T-helper 1 cell treated with Interleukin-12 subunit alpha and Interleukin-12 subunit beta and Interleukin-4 antibody, amounts not matched to agents 30 μg/mL and 1 μg/mL, for 36 hours (primary cell): ENCODE data around the gene DIP2C.

Source experiments
- H3K27ac Mint-ChIP-seq: one replicate; pipeline ENCODE4 v1.8.0; 2021; ENCODE audit warnings: mild to moderate bottlenecking, mixed read lengths
- H3K27me3 Mint-ChIP-seq: one replicate; pipeline ENCODE4 v1.8.0; 2021; ENCODE audit warnings: low read depth, mixed read lengths
- H3K36me3 Mint-ChIP-seq: one replicate; pipeline ENCODE4 v1.8.0; 2021; ENCODE audit warnings: low read depth, mixed read lengths
- H3K4me1 Mint-ChIP-seq: one replicate; pipeline ENCODE4 v1.8.0; 2021; ENCODE audit warnings: low read depth, mixed read lengths
- H3K4me3 Mint-ChIP-seq: one replicate; pipeline ENCODE4 v1.8.0; 2021; ENCODE audit warnings: mild to moderate bottlenecking, moderate library complexity, mixed read lengths
- H3K9me3 Mint-ChIP-seq: one replicate; pipeline ENCODE4 v1.8.0; 2021; ENCODE audit warnings: mixed read lengths

DIP2C gene

DNA sequence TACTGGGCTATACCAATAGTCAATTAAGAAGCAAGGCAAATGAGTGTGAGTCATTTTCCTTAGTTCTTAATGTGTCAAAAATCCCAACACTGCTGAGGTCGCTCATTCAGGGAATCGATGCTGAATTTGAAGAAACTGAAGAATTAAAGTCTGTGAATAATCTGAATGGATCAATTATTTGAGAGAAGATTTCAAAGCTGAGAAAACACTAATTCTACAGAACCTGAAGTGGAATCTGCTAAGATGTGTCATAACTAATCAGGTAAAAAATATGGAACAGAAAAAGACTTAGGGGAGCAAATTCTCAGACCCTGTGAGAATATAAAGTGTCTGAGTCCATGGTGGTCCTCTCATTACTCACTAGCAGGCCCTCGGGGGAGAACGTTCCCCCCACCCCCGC is 125.6 kb downstream of the DIP2C start:
- H3K9me3 Mint-ChIP-seq, result peaks cover 16% of the 10 kb centered on the region
- H3K4me3 Mint-ChIP-seq, result no peak overlapping the region
- no peaks in the 10 kb centered on the region for H3K4me1 Mint-ChIP-seq
- H3K27ac Mint-ChIP-seq, result no peak overlapping the region
- H3K27me3 Mint-ChIP-seq, result no peaks in the 10 kb centered on the region
- H3K36me3 Mint-ChIP-seq, result no peaks in the 10 kb centered on the region

DNA sequence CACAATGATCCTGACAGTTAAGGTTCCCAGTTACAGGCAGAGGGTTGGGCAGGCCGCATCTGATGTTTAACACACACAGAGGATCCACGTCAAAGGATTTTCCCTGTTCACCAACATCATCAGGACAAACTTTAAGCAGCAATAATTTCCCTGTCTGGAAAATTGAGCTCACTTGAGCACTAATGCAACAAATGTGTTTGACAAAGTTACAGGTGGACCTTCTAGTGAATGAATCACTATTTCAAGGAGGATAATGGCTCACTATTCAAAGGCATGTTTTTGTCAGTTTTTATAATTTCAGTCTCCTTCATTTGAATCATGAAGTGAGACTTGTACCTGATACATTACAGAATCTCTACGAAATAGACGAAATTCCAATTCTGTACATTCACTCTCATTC is 127.3 kb downstream of the DIP2C start:
- Mint-ChIP-seq H3K27me3 (no peaks in the 10 kb centered on the region), H3K9me3 (peaks cover 13% of the 10 kb centered on the region), H3K27ac (no peak overlapping the region), H3K4me3 (no peak overlapping the region), H3K36me3 (no peaks in the 10 kb centered on the region), H3K4me1 (no peaks in the 10 kb centered on the region)

DNA sequence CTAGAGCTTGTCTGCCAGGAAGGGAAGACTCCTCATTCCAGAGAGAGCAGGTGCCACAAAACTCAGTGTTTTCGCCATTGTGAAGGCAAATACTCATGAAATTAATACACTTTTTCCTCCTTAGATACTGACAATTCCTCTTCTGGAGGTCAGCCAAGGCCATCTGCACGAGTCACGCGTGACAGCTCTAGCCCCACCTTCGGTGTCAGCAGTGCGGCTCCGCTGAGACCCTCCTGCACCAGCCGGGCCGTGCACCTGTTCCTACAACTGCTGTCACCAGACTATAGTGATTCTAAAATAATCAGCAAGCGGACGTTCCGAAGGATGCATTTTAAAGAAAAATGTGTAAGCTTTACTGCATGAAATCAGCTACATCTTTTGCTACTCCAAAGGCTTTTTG is 127.7 kb downstream of the DIP2C start:
- H3K36me3 Mint-ChIP-seq, result no peaks in the 10 kb centered on the region
- H3K27me3 Mint-ChIP-seq, result no peaks in the 10 kb centered on the region
- peaks cover 13% of the 10 kb centered on the region for H3K9me3 Mint-ChIP-seq
- no peaks in the 10 kb centered on the region for H3K4me1 Mint-ChIP-seq
- H3K4me3 Mint-ChIP-seq, result no peak overlapping the region
- no peak overlapping the region for H3K27ac Mint-ChIP-seq

GRCh38 chr10:560314-560992 is 129.0 kb downstream of the DIP2C start:
- no peak overlapping the region for H3K27ac Mint-ChIP-seq
- H3K4me1 Mint-ChIP-seq, result no peaks in the 10 kb centered on the region
- no peak overlapping the region for H3K4me3 Mint-ChIP-seq
- H3K36me3 Mint-ChIP-seq, result no peaks in the 10 kb centered on the region
- no peaks in the 10 kb centered on the region for H3K27me3 Mint-ChIP-seq
- peaks cover 13% of the 10 kb centered on the region for H3K9me3 Mint-ChIP-seq

- Mint-ChIP-seq H3K36me3 (no peaks in the 10 kb centered on the region), H3K9me3 (peaks cover 12% of the 10 kb centered on the region), H3K4me1 (no peaks in the 10 kb centered on the region), H3K27ac (no peak overlapping the region), H3K4me3 (no peak overlapping the region), H3K27me3 (no peaks in the 10 kb centered on the region)
Measured at GRCh38 chr10:559767-560047, 129.8 kb downstream of the DIP2C start.

- Mint-ChIP-seq H3K4me1 (no peaks in the 10 kb centered on the region), H3K27ac (no peak overlapping the region), H3K4me3 (no peak overlapping the region), H3K9me3 (peaks cover 9% of the 10 kb centered on the region), H3K36me3 (no peaks in the 10 kb centered on the region), H3K27me3 (no peaks in the 10 kb centered on the region)
Measured at GRCh38 chr10:558891-559766, 130.3 kb downstream of the DIP2C start.

DNA sequence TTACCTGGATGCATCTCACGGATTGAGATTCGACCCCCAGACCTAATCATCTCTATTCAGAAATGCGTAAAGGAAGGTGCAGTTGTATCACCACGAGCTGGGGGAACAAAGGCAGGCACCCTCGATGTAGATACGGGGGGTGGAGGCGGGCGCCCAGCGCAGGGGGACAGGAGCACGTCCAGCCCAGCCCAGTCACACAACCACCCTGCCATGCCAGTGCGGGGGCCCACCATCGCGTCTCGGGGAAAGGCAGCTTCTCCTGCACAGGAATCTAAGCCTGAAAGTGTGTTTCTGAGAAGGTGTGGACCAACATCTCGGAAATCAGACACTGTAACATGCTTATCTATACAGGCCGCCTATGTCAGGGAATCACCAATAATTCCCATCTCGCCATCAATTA is 131.1 kb downstream of the DIP2C start:
- Mint-ChIP-seq H3K36me3 (no peaks in the 10 kb centered on the region), H3K27me3 (no peaks in the 10 kb centered on the region), H3K4me3 (no peak overlapping the region), H3K4me1 (no peaks in the 10 kb centered on the region), H3K9me3 (peaks cover 2% of the 10 kb centered on the region), H3K27ac (no peak overlapping the region)

- no peaks in the 10 kb centered on the region for H3K9me3 Mint-ChIP-seq
- no peak overlapping the region for H3K27ac Mint-ChIP-seq
- H3K4me1 Mint-ChIP-seq, result no peaks in the 10 kb centered on the region
- H3K4me3 Mint-ChIP-seq, result no peak overlapping the region
- no peaks in the 10 kb centered on the region for H3K36me3 Mint-ChIP-seq
- H3K27me3 Mint-ChIP-seq, result no peaks in the 10 kb centered on the region
Measured at GRCh38 chr10:557792-558328, 131.6 kb downstream of the DIP2C start.

GRCh38 chr10:556971-557637 is 132.4 kb downstream of the DIP2C start:
- Mint-ChIP-seq H3K9me3 (no peaks in the 10 kb centered on the region), H3K4me1 (no peaks in the 10 kb centered on the region), H3K27me3 (no peaks in the 10 kb centered on the region), H3K27ac (no peak overlapping the region), H3K4me3 (no peak overlapping the region), H3K36me3 (no peaks in the 10 kb centered on the region)

- H3K4me3 Mint-ChIP-seq, result no peak overlapping the region
- H3K27ac Mint-ChIP-seq, result no peak overlapping the region
- no peaks in the 10 kb centered on the region for H3K9me3 Mint-ChIP-seq
- no peaks in the 10 kb centered on the region for H3K27me3 Mint-ChIP-seq
- no peaks in the 10 kb centered on the region for H3K36me3 Mint-ChIP-seq
- no peaks in the 10 kb centered on the region for H3K4me1 Mint-ChIP-seq
Measured at GRCh38 chr10:555682-556350, 133.7 kb downstream of the DIP2C start.

DNA sequence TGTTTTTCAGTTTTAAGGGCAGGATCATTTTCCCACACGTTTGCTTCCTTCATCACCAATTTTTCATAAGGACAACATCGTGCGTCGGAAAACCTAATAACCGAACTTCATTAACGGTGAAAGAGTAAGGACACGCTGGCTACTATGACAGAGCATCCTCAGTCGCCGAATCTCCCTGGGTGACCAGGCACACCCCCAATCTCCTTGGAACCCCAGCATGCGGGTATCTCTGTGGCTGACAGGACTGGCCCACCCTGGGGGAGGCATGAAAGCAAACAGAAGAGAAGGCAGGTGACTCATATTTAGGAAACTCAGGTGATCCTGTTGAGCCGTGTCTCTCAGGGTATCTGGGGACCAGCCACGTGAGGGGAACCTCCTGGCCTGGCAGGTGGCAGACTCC is 134.2 kb downstream of the DIP2C start:
- Mint-ChIP-seq H3K36me3 (no peaks in the 10 kb centered on the region), H3K9me3 (no peaks in the 10 kb centered on the region), H3K27ac (no peak overlapping the region), H3K4me3 (no peak overlapping the region), H3K27me3 (no peaks in the 10 kb centered on the region), H3K4me1 (no peaks in the 10 kb centered on the region)

DNA sequence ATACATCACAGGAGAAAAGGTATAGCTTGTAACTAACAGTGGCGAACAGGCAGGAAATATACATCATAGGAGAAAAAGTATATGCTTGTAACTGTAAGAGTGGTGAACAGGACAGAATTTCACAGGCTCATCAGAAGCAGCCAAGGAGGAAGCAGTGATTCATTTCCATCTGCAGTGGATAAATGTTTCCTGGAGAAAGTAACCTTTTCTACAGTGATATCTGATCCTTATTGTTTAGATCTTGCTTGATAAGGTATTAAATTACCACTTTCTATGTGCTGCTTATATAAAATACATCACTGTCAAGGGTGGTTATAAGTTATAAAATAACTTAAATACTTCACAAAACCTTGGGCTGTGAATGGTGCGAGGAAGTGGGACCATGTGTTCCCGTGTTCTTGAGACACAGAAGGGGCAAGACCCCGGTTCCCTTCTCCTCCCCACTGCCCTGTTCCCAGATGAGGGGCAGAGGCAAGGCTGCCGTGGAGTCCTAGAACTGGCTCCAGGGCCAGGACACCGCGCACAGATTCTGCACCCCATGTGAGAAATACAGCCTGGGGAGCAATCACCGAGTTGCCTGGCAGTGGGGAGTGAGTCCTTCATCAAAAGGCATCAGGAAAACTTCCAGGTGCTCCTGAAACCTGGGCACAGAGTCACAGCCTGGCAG is 135.2 kb downstream of the DIP2C start:
- H3K4me3 Mint-ChIP-seq, result no peak overlapping the region
- no peak overlapping the region for H3K27ac Mint-ChIP-seq
- H3K27me3 Mint-ChIP-seq, result no peaks in the 10 kb centered on the region
- H3K4me1 Mint-ChIP-seq, result no peaks in the 10 kb centered on the region
- no peaks in the 10 kb centered on the region for H3K9me3 Mint-ChIP-seq
- no peaks in the 10 kb centered on the region for H3K36me3 Mint-ChIP-seq

DNA sequence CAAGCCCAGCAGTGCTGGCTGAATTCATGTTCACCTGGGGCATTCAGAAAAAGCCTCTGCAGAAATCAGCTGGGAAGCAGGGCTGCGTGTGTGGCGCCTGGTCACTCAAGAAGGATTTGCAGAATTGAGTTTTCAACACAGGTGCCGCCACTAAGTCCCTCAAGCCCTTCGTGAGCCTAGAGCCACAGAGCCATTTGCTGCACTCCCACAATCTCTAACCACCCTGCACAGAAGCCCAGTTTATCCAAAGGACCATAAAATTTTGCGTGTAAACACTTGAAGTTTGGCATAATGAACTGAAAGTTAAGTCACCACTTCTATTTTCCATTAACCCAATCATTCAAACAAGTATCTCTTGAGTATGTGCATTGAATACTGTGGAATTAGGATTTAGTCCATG is 136.2 kb downstream of the DIP2C start:
- Mint-ChIP-seq H3K4me1 (no peaks in the 10 kb centered on the region), H3K4me3 (no peak overlapping the region), H3K36me3 (no peaks in the 10 kb centered on the region), H3K27ac (no peak overlapping the region), H3K9me3 (no peaks in the 10 kb centered on the region), H3K27me3 (peaks cover 4% of the 10 kb centered on the region)

DNA sequence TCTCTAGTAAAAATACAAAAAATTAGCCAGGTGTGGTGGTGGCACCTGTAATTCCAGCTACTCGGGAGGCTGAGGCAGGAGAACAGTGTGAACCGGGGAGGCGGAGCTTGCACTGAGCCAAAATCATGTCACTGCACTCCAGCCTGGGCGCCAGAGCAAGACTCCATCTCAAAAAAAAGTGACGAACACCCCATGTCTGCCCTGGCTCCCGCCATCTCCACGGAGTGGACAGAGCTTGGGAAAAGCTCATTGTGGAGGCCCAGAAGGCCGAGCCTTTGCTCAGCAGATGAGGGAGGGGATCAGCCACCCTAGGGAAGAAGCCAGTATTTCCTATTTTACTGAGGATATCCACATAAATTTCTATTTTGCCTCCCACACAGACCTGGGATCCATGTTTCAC is 136.8 kb downstream of the DIP2C start:
- Mint-ChIP-seq H3K27me3 (peaks cover 4% of the 10 kb centered on the region), H3K27ac (no peak overlapping the region), H3K4me1 (no peaks in the 10 kb centered on the region), H3K36me3 (no peaks in the 10 kb centered on the region), H3K9me3 (no peaks in the 10 kb centered on the region), H3K4me3 (no peak overlapping the region)
